ENCODE measurements around the gene NGB.

Gene NGB

GRCh38 chr14:77230914-77231313, 40.1 kb downstream of the NGB start:
- Histone ChIP-seq H3K27me3 (no peaks in the 10 kb centered on the region), H3K9me3 (no peaks in the 10 kb centered on the region), H3K4me1 (no peaks in the 10 kb centered on the region), H3K4me3 (ENCODE audit: low read depth, low read length) (no peak overlapping the region), H3K36me3 (peaks cover 6% of the 10 kb centered on the region; the same call in 1 of the 2 replicates)
- DNase-seq: no peak
- TF ChIP-seq, protein P1, sequence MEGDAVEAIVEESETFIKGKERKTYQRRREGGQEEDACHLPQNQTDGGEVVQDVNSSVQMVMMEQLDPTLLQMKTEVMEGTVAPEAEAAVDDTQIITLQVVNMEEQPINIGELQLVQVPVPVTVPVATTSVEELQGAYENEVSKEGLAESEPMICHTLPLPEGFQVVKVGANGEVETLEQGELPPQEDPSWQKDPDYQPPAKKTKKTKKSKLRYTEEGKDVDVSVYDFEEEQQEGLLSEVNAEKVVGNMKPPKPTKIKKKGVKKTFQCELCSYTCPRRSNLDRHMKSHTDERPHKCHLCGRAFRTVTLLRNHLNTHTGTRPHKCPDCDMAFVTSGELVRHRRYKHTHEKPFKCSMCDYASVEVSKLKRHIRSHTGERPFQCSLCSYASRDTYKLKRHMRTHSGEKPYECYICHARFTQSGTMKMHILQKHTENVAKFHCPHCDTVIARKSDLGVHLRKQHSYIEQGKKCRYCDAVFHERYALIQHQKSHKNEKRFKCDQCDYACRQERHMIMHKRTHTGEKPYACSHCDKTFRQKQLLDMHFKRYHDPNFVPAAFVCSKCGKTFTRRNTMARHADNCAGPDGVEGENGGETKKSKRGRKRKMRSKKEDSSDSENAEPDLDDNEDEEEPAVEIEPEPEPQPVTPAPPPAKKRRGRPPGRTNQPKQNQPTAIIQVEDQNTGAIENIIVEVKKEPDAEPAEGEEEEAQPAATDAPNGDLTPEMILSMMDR (IDR thresholded peaks at IDR 0.05; ENCODE audit: low read depth, low read length): no peak

GRCh38 chr14:77228056-77228455, 43.0 kb downstream of the NGB start:
- TF ChIP-seq, protein P1 (IDR thresholded peaks at IDR 0.05; ENCODE audit: low read depth, low read length): no peak
- peaks cover 6% of the 10 kb centered on the region; the same call in 1 of the 2 replicates for H3K36me3 ChIP-seq
- no peak for DNase-seq
- H3K27me3 ChIP-seq: no peaks in the 10 kb centered on the region
- no peaks in the 10 kb centered on the region for H3K4me1 ChIP-seq
- no peak overlapping the region for H3K4me3 ChIP-seq (ENCODE audit: low read depth, low read length)
- no peaks in the 10 kb centered on the region for H3K9me3 ChIP-seq

DNA sequence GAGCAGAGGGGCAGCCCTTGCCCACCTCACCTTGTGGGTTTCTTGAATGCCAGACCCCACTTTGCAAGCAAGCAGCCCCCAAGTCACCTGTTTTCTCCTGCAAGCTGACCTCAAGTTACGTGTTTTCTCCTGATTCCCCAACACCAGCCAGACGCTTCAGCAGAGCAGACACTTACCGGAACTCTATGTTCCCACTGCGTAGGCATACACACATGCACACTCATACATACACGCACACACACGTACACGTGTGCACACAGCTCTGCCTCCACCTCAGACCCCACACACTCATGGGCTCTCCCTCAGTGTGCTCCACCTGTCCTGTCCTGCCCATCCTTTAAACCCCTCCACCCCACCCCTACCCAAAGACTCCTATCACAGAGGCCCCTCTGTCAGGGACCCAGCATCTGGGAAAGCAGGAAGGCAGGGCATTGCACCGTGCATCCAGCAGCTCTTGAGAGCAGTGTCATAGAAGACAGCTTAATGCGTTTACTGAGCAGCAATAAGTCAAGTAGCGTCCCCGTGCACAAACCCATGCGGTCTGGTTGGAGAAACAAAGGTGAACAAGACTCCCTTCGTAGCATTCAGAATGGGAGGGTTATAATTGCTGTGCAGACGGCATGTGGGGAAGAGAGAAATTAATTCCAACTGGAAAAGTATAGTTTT, 45.0 kb downstream of the NGB start:
- DNase-seq: no peak
- H3K36me3 ChIP-seq: 0 out of 2 replicates have a peak, but pooled peaks cover 2% of the 10 kb centered on the region
- TF ChIP-seq, protein P1 (IDR thresholded peaks at IDR 0.05; ENCODE audit: low read depth, low read length): no peak
- H3K4me1 ChIP-seq: no peaks in the 10 kb centered on the region
- no peak overlapping the region for H3K4me3 ChIP-seq (ENCODE audit: low read depth, low read length)
- no peaks in the 10 kb centered on the region for H3K9me3 ChIP-seq
- H3K27me3 ChIP-seq: no peaks in the 10 kb centered on the region

DNA sequence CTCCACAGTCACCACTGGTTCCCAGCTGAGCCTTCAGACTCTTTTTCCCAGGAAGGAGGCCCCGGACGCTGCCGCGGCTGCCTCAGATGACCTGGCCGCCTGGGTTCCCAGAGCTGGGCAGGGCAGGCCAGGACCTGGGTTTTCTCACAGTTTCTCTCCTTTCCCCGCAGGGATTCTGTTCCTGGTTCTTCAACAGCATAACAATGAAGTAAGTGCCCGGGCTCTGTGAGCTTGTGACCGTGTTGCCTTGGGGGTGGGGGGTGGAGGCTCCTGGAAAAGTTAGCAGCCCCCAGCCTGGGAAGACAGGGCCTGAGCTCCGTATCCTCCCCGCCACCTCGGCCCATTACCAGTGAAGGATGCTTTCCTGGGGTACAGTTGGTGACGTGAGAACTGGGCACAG, 45.8 kb downstream of the NGB start:
- Histone ChIP-seq H3K36me3 (0 out of 2 replicates have a peak, but pooled peaks cover 2% of the 10 kb centered on the region), H3K9me3 (no peaks in the 10 kb centered on the region), H3K4me1 (no peaks in the 10 kb centered on the region), H3K27me3 (no peaks in the 10 kb centered on the region), H3K4me3 (ENCODE audit: low read depth, low read length) (no peak overlapping the region)
- TF ChIP-seq, protein P1 (IDR thresholded peaks at IDR 0.05; ENCODE audit: low read depth, low read length): no peak
- DNase-seq: no peak

GRCh38 chr14:77224212-77224611, 46.8 kb downstream of the NGB start:
- no peaks in the 10 kb centered on the region for H3K27me3 ChIP-seq
- 0 out of 2 replicates have a peak, but pooled peaks cover 2% of the 10 kb centered on the region for H3K36me3 ChIP-seq
- TF ChIP-seq, protein P1 (IDR thresholded peaks at IDR 0.05; ENCODE audit: low read depth, low read length): no peak
- DNase-seq: no peak
- H3K4me1 ChIP-seq: no peaks in the 10 kb centered on the region
- H3K4me3 ChIP-seq (ENCODE audit: low read depth, low read length): no peak overlapping the region
- no peaks in the 10 kb centered on the region for H3K9me3 ChIP-seq

DNA sequence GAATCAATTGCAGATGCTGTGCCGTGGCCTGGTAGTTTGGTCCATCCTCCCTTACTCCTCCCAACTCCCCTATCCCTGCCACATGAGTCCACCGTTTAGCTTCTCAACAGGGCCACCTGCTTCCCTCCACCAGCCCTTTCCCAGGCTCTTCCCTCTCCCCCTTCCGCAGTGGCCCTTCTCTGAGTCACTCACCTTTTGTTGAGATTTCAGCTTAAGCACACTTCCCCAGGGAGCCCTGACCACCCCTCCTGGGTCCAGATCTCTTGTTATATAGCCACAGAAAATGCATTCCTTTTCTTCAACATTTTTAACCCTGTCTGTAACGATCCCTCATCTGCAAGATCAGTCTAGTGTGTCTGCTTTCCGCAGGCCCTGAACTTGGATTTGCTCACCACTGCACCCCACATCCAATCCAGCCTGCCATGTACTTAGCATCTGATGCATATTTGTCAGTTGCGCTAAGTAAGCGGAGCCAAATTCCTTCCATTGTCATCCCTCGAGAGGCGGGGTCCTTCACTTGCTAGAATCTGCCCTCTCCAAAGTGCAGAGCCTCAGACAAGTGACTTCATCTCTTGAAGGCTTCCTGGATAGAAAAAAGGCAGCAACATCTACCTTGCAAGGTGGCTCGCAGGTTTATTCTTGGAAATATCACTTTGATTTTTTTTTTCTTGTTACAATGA, 48.3 kb downstream of the NGB start:
- Histone ChIP-seq H3K4me1 (no peaks in the 10 kb centered on the region), H3K9me3 (no peaks in the 10 kb centered on the region), H3K4me3 (ENCODE audit: low read depth, low read length) (no peak overlapping the region), H3K27me3 (no peaks in the 10 kb centered on the region), H3K36me3 (0 out of 2 replicates have a peak, but pooled peaks cover 2% of the 10 kb centered on the region)
- DNase-seq: no peak
- TF ChIP-seq, protein P1 (IDR thresholded peaks at IDR 0.05; ENCODE audit: low read depth, low read length): no peak

Data from BE2C (cell line).